KOPT-K1 (cell line): Measurements from ENCODE around the gene RFX4.

Source experiments
- H3K27ac ChIP-seq: fragments of 200-600 bp; sonication (generic); 2 replicates; pipeline ENCODE4 v1.5.1; 2016; ENCODE audit warnings: antibody characterized with exemption, mild to moderate bottlenecking, low read depth, low read length; ENCODE audit not compliant: poor library complexity, severe bottlenecking
- H3K36me3 ChIP-seq: fragments of 200-600 bp; sonication (generic); 2 replicates; pipeline ENCODE4 v1.5.1; 2017; ENCODE audit warnings: antibody characterized with exemption, mild to moderate bottlenecking, low read length, moderate library complexity; ENCODE audit not compliant: insufficient read depth
- H3K9me3 ChIP-seq: fragments of 200-600 bp; sonication (generic); 2 replicates; pipeline ENCODE4 v1.5.1; 2017; ENCODE audit warnings: antibody characterized with exemption, low read length, mild to moderate bottlenecking; ENCODE audit not compliant: insufficient read depth, poor library complexity, severe bottlenecking

The RFX4 gene

DNA sequence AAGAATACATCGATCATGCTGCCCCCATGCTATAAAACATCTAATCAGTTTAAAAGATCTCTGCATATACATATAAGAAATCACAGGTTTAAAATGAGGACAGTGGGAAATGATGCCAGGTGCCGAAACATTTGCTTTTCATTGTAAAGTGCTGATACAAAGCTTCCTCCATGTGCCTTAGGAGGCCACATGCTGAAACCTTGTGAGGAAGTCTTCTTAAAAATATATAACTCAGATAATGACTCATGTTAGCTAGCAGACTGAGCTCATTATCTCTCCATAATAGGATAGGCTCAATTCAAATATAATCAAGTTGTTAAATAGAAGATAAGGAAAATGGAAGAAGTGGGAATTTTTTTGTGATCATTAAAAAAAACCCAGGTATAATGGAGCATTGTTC, 65.9 kb downstream of the RFX4 start:
- Histone ChIP-seq H3K27ac (no peak overlapping the region), H3K9me3 (no peaks in the 10 kb centered on the region), H3K36me3 (no peaks in the 10 kb centered on the region)

- Histone ChIP-seq H3K27ac (no peak overlapping the region), H3K9me3 (no peaks in the 10 kb centered on the region), H3K36me3 (no peaks in the 10 kb centered on the region)
These were observed 68.7 kb downstream of the RFX4 start for GRCh38 chr12:106651552-106651951.

DNA sequence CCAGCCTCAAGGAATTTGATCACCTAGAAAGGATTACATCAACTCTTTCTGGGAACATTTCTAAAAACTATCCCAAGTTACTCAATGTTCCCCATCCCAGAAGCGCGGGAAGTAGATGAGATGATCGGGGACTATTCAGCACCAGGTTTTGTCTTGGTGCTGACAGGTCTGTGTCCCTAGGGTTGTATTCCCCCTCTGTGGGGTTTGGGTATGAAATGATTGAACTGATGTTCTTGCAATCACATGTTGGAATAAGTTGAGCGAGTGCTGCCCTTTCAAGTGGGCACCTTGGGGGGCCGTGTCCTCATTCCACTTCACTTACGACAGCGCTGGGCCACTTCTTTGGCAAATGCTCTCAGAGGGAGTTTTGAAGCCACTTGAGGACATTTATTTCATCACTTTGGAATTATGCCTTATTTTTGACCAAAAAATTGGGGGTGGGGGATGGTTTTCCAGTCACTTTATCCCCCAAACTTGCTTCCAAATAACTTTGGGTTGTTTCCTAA, 69.8 kb downstream of the RFX4 start:
- no peaks in the 10 kb centered on the region for H3K36me3 ChIP-seq
- H3K27ac ChIP-seq = no peak overlapping the region
- no peaks in the 10 kb centered on the region for H3K9me3 ChIP-seq

DNA sequence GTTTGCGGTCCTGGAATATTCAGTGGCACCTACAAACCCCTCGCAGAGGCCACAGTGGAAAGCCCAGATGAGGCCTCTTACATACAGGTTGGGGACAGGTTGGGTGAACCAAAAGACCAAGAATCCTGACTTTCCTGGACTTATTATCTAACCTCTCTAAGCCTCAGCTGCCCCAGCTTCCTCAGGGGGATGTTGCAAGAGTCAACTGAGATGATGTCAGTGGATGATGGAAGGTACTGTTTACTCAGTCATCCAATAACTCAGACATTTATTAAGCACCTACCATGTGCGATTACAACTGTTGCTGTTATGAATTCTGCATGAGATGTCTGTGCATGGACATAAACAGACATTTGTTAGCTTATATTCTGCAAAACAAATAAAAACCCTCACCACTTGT, 72.8 kb downstream of the RFX4 start:
- H3K36me3 ChIP-seq = no peaks in the 10 kb centered on the region
- peaks cover 6% of the 10 kb centered on the region for H3K9me3 ChIP-seq
- H3K27ac ChIP-seq = no peak overlapping the region

- Histone ChIP-seq H3K36me3 (no peaks in the 10 kb centered on the region), H3K9me3 (peaks cover 25% of the 10 kb centered on the region), H3K27ac (no peak overlapping the region)
These were observed 74.7 kb downstream of the RFX4 start for GRCh38 chr12:106657488-106657887.

- Histone ChIP-seq H3K36me3 (no peaks in the 10 kb centered on the region), H3K9me3 (peaks cover 51% of the 10 kb centered on the region), H3K27ac (no peak overlapping the region)
These were observed 80.6 kb downstream of the RFX4 start for GRCh38 chr12:106663385-106663784.

- Histone ChIP-seq H3K36me3 (no peaks in the 10 kb centered on the region), H3K9me3 (peaks cover 8% of the 10 kb centered on the region), H3K27ac (no peak overlapping the region)
These were observed 86.4 kb downstream of the RFX4 start for GRCh38 chr12:106669216-106669615.

GRCh38 chr12:106670131-106670530, 87.3 kb downstream of the RFX4 start:
- no peaks in the 10 kb centered on the region for H3K36me3 ChIP-seq
- no peak overlapping the region for H3K27ac ChIP-seq
- no peaks in the 10 kb centered on the region for H3K9me3 ChIP-seq

GRCh38 chr12:106671840-106672239, 89.0 kb downstream of the RFX4 start:
- Histone ChIP-seq H3K27ac (no peak overlapping the region), H3K36me3 (no peaks in the 10 kb centered on the region)

GRCh38 chr12:106672314-106673025, 89.7 kb downstream of the RFX4 start:
- no peak overlapping the region for H3K27ac ChIP-seq

More at GRCh38 chr12:106671840-106672239, 89.0 kb downstream of the RFX4 start:
- H3K9me3 ChIP-seq = no peaks in the 10 kb centered on the region

DNA sequence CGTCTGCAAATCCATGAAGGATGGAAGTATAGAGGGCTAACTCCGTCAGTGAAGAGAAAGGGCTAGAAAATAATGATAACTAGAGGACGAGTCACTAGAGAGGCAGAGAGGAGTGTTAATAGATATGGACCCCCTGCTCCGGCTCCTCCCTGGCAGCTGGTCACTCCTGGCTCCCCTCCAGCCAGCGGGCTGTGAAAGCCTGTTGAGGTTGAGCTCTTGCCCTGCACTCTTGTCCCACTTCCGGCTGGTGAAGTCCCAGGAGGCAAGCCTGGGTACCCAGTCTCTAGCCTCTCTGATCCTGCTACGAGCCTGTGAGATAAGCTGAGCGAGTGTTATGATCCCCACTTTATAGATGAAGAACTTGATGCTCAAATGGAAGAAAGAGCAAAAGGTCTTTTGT, 90.3 kb downstream of the RFX4 start:
- no peaks in the 10 kb centered on the region for H3K9me3 ChIP-seq
- H3K27ac ChIP-seq = no peak overlapping the region
- no peaks in the 10 kb centered on the region for H3K36me3 ChIP-seq

More at GRCh38 chr12:106672314-106673025, 89.7 kb downstream of the RFX4 start:
- H3K36me3 ChIP-seq = no peaks in the 10 kb centered on the region
- H3K9me3 ChIP-seq = no peaks in the 10 kb centered on the region

GRCh38 chr12:106675651-106676435, 93.0 kb downstream of the RFX4 start:
- H3K27ac ChIP-seq = no peak overlapping the region
- H3K9me3 ChIP-seq = no peaks in the 10 kb centered on the region
- H3K36me3 ChIP-seq = no peaks in the 10 kb centered on the region

- Histone ChIP-seq H3K9me3 (no peaks in the 10 kb centered on the region), H3K27ac (no peak overlapping the region), H3K36me3 (no peaks in the 10 kb centered on the region)
These were observed 96.8 kb downstream of the RFX4 start for GRCh38 chr12:106679574-106679973.

- H3K9me3 ChIP-seq = no peaks in the 10 kb centered on the region
- H3K36me3 ChIP-seq = no peaks in the 10 kb centered on the region
- no peak overlapping the region for H3K27ac ChIP-seq
These were observed 97.5 kb downstream of the RFX4 start for GRCh38 chr12:106680280-106680679.

DNA sequence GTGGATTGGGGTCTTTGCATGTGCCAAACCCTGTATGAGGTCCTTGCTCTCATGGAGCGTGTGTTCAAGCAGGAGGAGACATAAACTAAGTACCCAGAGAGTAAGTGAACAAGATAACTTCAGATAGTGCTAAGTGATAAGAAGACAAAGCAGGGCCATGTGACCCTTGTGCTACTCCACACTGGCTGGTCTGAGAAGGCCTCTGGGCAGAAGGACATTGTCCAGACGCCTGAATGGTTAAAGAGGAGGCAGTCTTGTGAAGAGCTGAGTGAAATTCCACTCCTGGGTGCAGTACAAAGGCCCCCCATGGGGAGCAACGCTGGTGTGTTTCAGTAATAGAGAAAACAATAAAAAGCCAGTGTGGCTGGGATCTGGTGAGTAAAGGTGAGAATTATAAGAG, 98.4 kb downstream of the RFX4 start:
- H3K27ac ChIP-seq = no peak overlapping the region
- no peaks in the 10 kb centered on the region for H3K36me3 ChIP-seq
- no peaks in the 10 kb centered on the region for H3K9me3 ChIP-seq
